Measurements from ENCODE around the gene LHX2. TPM values are rescaled to one million over a fixed set of nuclear protein-coding genes. Genes with fewer than 3 reads are reported as not detected.

The LHX2 gene
- total RNA-seq, 2 donors from 2014 or later: 0.23 TPM; not detected in 1

GRCh38 chr9:124016175-124017050 lies 4.8 kb downstream of the LHX2 start:
- Histone ChIP-seq H3K36me3 (no peaks in the 10 kb centered on the region), H3K4me3 (no peak overlapping the region), H3K9me3 (no peaks in the 10 kb centered on the region), H3K4me1 (replicated peaks) (peaks cover 4% of the 10 kb centered on the region), H3K27me3 (replicated peaks; ENCODE audit: insufficient read depth) (peaks cover 81% of the 10 kb centered on the region), H3K27ac (no peak overlapping the region)
- WGBS: 11% methylated on average over 37 of the region's 45 CpGs
- TF ChIP-seq POLR2AphosphoS5 (IDR thresholded peaks at IDR 0.05) (no peak), CTCF (IDR thresholded peaks at IDR 0.05) (no peak), POLR2A (IDR thresholded peaks at IDR 0.05) (no peak)
- intact Hi-C loops (cut with DNase I): no loop called here
- DNase-seq (ENCODE audit: low spot score): no peak

- Histone ChIP-seq H3K36me3 (no peaks in the 10 kb centered on the region), H3K9me3 (no peaks in the 10 kb centered on the region), H3K4me3 (no peak overlapping the region), H3K27ac (no peak overlapping the region), H3K4me1 (replicated peaks) (peaks cover 4% of the 10 kb centered on the region), H3K27me3 (replicated peaks; ENCODE audit: insufficient read depth) (peaks cover 80% of the 10 kb centered on the region)
- 9% methylated on average over 28 of the region's 73 CpGs for WGBS
- DNase-seq (ENCODE audit: low spot score): no peak
- intact Hi-C loops (cut with DNase I): no loop called here
- TF ChIP-seq CTCF (IDR thresholded peaks at IDR 0.05): no peak
These were observed 5.7 kb downstream of the LHX2 start for GRCh38 chr9:124017051-124017928.

GRCh38 chr9:124017929-124018729 lies 6.6 kb downstream of the LHX2 start:
- DNase-seq (ENCODE audit: low spot score): no peak
- no peak overlapping the region for H3K27ac ChIP-seq
- H3K4me1 ChIP-seq (replicated peaks): peaks cover 4% of the 10 kb centered on the region
- intact Hi-C loops (cut with DNase I): no loop called here
- TF ChIP-seq POLR2AphosphoS5 (IDR thresholded peaks at IDR 0.05): no peak
- TF ChIP-seq POLR2A (IDR thresholded peaks at IDR 0.05): no peak
- TF ChIP-seq CTCF (IDR thresholded peaks at IDR 0.05): no peak
- WGBS: 7% methylated on average over 56 of the region's 64 CpGs
- H3K27me3 ChIP-seq (replicated peaks; ENCODE audit: insufficient read depth): peaks cover 75% of the 10 kb centered on the region
- H3K4me3 ChIP-seq: no peak overlapping the region
- H3K9me3 ChIP-seq: no peaks in the 10 kb centered on the region
- H3K36me3 ChIP-seq: no peaks in the 10 kb centered on the region

- TF ChIP-seq POLR2A (IDR thresholded peaks at IDR 0.05) (no peak), POLR2AphosphoS5 (IDR thresholded peaks at IDR 0.05) (no peak), CTCF (IDR thresholded peaks at IDR 0.05) (no peak)
- Histone ChIP-seq H3K4me1 (replicated peaks) (peaks cover 4% of the 10 kb centered on the region), H3K4me3 (no peak overlapping the region), H3K9me3 (no peaks in the 10 kb centered on the region), H3K27me3 (replicated peaks; ENCODE audit: insufficient read depth) (peaks cover 70% of the 10 kb centered on the region), H3K36me3 (no peaks in the 10 kb centered on the region), H3K27ac (no peak overlapping the region)
- 10% methylated on average over 21 of the region's 21 CpGs for WGBS
- DNase-seq (ENCODE audit: low spot score): no peak
- intact Hi-C loops (cut with DNase I): no loop called here
These were observed 7.4 kb downstream of the LHX2 start for GRCh38 chr9:124018730-124019697.

All from prostate gland (tissue), 2 donors.